Subcutaneous abdominal adipose tissue (tissue), 5 donors: ENCODE measurements around the gene ISM1.

Experiments
- H3K27ac ChIP-seq: one replicate; pipeline ENCODE4 v1.7.0; 2013; ENCODE audit warnings: low read depth, mild to moderate bottlenecking, inconsistent platforms, low read length, moderate library complexity
- H3K27me3 ChIP-seq, 5 donors: one replicate each; pipeline ENCODE4 v1.7.0; 2013; ENCODE audit warnings: low read length in 5 of 5, inconsistent platforms in 1 of 5; ENCODE audit not compliant: control insufficient read depth in 5 of 5, insufficient read depth in 4 of 5
- H3K36me3 ChIP-seq, 5 donors: one replicate each; pipeline ENCODE4 v1.7.0; 2013; ENCODE audit warnings: low read length in 5 of 5; ENCODE audit not compliant: control insufficient read depth in 5 of 5, insufficient read depth in 5 of 5
- H3K4me1 ChIP-seq, 5 donors: one replicate each; pipeline ENCODE4 v1.7.0; 2013; ENCODE audit warnings: low read length in 5 of 5, mild to moderate bottlenecking in 3 of 5, moderate library complexity in 1 of 5; ENCODE audit not compliant: control insufficient read depth in 5 of 5, insufficient read depth in 5 of 5
- H3K4me3 ChIP-seq, 5 donors: one replicate each; pipeline ENCODE4 v1.7.0; 2013; ENCODE audit warnings: low read length in 5 of 5, low read depth in 1 of 5
- H3K9ac ChIP-seq, 5 donors: one replicate each; pipeline ENCODE4 v1.7.0; 2013; ENCODE audit warnings: low read length in 5 of 5, mild to moderate bottlenecking in 4 of 5, moderate library complexity in 3 of 5
- H3K9me3 ChIP-seq, 5 donors: one replicate each; pipeline ENCODE4 v1.7.0; 2013; ENCODE audit warnings: low read length in 5 of 5; ENCODE audit not compliant: control insufficient read depth in 5 of 5
- donor health status: healthy.
- donor health status: healthy.
- donor health status: healthy.
- donor health status: healthy.
- donor health status: healthy.

The ISM1 gene

DNA sequence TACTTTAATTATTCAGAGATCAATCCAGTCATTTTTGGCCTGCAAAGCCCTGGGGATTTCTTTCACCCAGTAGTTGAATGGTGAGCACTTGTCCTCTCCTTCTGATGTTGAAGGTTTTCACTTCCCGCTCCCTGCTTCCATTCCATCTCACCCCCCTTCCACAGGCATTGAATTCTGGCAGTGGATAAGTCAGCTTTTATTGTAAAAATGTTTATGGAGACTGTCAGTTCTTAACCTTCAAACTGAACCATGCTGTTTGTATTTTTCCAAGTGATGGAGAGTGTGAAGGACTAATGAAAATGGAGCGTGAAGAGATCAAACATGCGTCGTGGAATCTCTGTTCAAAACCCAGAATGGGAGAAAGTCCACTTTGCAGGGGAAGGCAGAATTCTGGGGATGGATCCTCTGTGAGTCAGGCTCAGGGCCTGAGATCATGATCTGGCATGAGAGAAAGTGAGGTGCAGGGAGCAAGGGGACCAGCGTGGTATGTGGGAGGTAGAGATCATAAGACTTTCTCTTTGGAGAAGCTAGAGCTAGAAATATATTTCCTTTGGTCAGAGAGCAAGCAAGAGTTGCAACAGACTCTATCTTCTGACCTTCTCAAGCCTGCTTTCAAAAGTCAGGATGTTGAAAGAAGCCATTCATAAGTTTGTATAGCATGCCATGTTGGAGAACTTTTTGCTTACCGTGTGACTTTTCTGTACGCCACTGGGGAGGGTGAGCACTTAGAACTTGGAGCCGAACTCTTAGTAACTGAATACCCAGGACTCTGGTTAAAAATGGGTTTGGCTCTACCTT is 30.2 kb downstream of the ISM1 start:
- Histone ChIP-seq H3K4me1 (peaks cover 0 to 11% (median 0%) of the 10 kb centered on the region in 5 donors), H3K27ac (no peak overlapping the region), H3K27me3 (no peaks in the 10 kb centered on the region), H3K9ac (no peak overlapping the region), H3K4me3 (no peak overlapping the region), H3K36me3 (no peaks in the 10 kb centered on the region), H3K9me3 (no peaks in the 10 kb centered on the region)

DNA sequence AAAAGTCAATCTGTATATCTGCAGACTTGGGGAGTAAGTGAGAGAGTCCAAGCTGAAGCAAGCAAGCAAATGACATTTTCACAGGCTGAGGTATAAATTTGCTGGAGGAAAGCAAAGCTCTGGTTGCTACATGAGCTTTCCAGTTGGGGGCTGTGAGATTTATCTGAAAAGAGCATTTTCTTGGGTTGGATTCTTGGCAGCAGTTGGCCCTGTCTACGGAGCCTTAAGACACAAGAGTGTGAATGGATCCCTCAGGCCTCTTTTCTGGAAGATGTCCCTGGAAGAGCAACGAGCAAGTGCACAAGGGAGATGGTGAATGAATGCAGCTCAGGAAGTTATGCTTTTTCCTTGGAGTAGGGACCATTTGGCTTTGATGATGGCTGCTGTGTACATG is 30.8 kb downstream of the ISM1 start:
- Histone ChIP-seq H3K4me1 (peaks cover 0 to 11% (median 0%) of the 10 kb centered on the region in 5 donors), H3K36me3 (no peaks in the 10 kb centered on the region), H3K27ac (no peak overlapping the region), H3K4me3 (no peak overlapping the region), H3K9ac (no peak overlapping the region), H3K27me3 (no peaks in the 10 kb centered on the region), H3K9me3 (no peaks in the 10 kb centered on the region)

DNA sequence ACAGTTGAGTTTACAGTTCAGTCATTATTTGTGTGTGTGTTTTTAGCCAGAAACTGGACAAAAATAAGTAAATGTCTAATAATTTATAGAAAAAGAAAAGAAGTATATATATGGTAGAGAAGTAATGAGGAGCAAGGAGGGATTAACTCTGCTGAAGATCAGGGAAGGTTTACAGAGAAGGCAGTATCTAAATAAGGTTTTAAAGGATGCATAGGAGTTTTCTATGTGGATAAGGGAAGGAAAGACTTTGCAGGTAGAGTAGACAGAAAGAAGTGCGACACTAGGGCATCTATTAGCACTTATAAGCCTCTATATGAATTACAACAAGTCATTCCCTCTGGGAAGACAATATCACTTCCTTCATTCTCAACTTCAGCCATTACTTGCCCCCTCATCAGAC is 34.3 kb downstream of the ISM1 start:
- H3K36me3 ChIP-seq: no peaks in the 10 kb centered on the region
- H3K27ac ChIP-seq: no peak overlapping the region
- no peak overlapping the region for H3K4me3 ChIP-seq
- peaks cover 0 to 4% (median 0%) of the 10 kb centered on the region in 5 donors for H3K4me1 ChIP-seq
- H3K9ac ChIP-seq: no peak overlapping the region
- H3K9me3 ChIP-seq: no peaks in the 10 kb centered on the region
- no peaks in the 10 kb centered on the region for H3K27me3 ChIP-seq

DNA sequence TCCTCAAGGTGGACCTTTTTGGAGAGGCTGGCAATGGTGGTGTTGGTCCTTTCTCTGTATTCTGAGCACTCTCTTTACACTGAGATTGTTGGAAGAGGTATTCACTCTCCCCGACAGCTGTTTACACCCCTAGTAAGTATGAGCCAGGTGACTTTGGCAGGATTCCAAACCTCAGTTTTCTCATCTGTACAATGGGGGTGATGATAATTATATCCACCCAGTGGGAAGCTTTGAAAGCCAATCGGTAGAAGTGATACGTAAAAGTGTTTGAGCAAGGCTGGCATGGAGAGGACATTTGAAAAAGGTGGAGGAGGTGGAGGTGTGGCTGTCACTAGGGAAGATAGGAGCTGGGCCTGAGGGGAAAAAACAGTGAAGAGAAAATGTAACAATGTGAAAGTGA is 35.5 kb downstream of the ISM1 start:
- no peaks in the 10 kb centered on the region for H3K36me3 ChIP-seq
- no peaks in the 10 kb centered on the region for H3K27me3 ChIP-seq
- no peak overlapping the region for H3K27ac ChIP-seq
- no peaks in the 10 kb centered on the region for H3K4me1 ChIP-seq
- no peaks in the 10 kb centered on the region for H3K9me3 ChIP-seq
- no peak overlapping the region for H3K4me3 ChIP-seq
- H3K9ac ChIP-seq: no peak overlapping the region

DNA sequence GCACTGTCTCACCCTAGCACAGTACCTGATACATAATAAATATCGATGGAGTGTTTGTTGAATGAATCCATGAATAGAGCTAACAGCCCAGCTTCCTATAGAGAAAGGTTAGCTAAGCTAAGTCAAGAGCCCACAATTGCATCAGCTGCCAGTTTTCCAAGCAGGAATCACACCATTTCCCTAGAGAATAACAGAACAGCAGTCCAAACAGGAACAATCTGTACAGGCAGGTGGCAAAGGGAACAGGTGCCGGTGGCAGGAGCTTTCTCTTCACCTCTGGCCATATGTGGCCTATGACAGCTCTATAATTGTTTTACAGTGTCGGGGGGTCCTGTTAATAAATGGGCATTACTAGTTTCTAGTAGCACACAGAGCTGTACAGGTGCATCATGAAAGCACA is 38.8 kb downstream of the ISM1 start:
- H3K9ac ChIP-seq: no peak overlapping the region
- H3K27ac ChIP-seq: no peak overlapping the region
- no peaks in the 10 kb centered on the region for H3K36me3 ChIP-seq
- no peak overlapping the region for H3K4me3 ChIP-seq
- H3K9me3 ChIP-seq: no peaks in the 10 kb centered on the region
- H3K4me1 ChIP-seq: no peaks in the 10 kb centered on the region
- no peaks in the 10 kb centered on the region for H3K27me3 ChIP-seq

DNA sequence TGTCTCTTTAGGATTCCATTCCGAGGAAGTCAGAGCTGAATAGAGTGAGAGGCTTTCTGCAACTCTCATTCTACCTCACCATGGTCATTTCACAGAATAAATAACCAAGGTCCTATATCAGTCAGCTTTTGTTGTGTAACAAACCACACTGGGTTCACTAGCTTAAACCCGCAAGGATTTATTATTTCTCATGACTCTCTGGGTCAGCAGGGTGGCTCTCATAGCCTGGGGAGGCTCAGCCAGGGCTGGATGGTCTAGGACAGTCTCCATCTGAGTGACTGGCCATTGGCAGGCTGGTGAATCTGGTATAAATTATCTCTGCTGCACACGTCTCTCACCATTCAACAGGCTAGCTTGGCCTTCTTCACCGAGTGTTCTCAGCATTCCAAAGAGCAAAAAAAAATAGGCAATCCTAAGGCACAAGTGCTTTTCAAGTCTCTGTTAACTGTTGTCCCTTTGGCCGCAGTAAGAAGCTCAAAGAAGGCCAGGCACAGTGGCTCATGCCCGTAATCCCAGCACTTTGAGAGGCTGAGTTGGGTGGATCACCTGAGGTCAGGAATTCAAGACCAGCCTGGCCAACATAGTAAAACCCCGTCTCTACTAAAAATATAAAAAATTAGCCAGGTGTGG is 39.7 kb downstream of the ISM1 start:
- no peaks in the 10 kb centered on the region for H3K9me3 ChIP-seq
- H3K9ac ChIP-seq: no peak overlapping the region
- H3K27ac ChIP-seq: no peak overlapping the region
- no peak overlapping the region for H3K4me3 ChIP-seq
- H3K4me1 ChIP-seq: no peaks in the 10 kb centered on the region
- no peaks in the 10 kb centered on the region for H3K27me3 ChIP-seq
- no peaks in the 10 kb centered on the region for H3K36me3 ChIP-seq

DNA sequence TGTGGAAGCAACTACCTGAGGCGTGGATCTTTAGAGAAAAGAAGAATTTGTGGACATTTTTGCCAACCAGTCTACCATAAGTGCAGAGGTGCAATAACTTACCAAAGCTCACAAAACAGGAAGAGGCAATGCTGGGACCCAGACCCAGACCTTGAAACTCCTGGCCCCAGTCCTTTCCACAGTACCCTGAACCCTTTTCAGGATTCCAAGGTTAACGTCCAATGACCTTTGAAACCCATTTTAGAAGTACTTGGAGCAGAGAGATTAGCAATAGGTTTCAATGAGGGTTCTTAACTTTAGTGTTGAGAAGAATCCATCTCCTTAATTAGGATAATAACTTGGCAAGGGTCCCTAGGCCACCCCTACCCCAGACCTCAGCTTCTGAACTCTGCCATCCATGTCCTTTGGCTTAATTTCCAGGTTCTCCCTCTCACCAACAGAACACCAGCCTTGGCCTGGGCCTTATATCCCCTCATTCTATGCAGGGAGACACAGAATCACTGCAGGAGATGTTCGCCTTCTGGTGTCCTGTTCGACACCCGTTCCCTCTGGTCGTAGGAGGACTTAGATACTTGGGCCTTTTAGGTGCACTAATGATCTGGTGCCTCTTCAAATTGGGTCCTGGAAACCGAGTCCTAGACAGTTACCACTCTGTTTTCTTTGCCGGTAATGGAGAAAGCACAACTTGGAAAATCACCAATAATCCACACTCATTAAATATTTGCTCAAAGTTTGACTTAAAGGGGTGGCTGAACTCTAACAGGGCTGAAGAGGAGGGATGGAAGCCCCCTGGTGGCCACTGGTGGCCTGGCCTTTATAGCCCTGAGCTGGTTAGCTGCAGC is 40.6 kb downstream of the ISM1 start:
- H3K4me1 ChIP-seq: no peaks in the 10 kb centered on the region
- no peak overlapping the region for H3K27ac ChIP-seq
- no peaks in the 10 kb centered on the region for H3K27me3 ChIP-seq
- H3K36me3 ChIP-seq: no peaks in the 10 kb centered on the region
- H3K9ac ChIP-seq: no peak overlapping the region
- H3K9me3 ChIP-seq: no peaks in the 10 kb centered on the region
- no peak overlapping the region for H3K4me3 ChIP-seq

DNA sequence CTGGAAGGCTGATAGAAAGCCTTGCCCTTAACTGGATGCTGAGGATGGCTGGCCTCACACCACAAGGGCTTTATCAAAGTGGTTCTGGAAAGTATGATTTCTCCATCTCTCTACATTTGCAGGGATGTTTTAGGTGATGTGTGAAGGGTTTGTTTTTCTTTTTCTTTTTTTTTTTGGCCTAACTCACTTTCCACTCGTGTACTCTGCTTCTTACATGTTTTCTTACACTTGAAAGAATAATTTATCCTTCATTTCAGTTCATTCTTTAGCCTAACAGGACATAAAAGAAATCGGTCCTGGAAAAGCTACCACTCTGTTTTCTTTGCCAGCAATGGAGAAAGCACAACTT is 41.2 kb downstream of the ISM1 start:
- Histone ChIP-seq H3K9me3 (no peaks in the 10 kb centered on the region), H3K36me3 (no peaks in the 10 kb centered on the region), H3K9ac (no peak overlapping the region), H3K4me3 (no peak overlapping the region), H3K27me3 (no peaks in the 10 kb centered on the region), H3K27ac (no peak overlapping the region), H3K4me1 (no peaks in the 10 kb centered on the region)

DNA sequence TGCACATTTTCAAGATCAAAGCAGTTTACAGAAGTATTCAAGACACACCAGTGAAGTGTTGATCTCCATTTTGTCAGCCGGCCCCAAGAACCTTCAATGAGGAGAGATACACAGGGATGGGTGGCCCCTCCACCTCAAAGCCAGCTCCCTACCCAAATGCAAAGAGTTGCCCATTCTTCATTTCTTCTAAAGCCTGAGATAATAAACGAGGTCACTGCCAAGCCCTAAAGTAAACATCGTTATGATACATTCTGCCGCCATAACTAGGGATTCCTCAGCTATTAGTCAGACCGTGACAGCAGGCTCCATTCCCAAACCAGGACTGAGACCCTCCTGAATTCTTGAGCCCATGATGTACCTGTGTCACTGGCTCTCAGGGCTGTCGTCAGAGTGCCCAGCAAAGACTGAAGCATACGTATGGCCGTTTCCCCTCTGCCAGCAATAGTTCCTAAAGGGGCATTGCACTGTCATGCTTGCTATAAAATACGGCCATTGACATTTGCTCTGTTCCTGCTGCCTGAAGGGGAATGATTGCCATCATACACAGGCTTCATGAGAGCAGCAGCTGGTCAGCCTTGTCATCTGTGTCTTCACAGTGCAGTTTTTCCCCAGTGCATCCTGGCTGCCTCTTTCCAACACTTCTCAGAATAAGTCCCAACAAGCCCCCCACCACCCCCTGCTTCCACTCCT is 41.7 kb downstream of the ISM1 start:
- Histone ChIP-seq H3K4me3 (no peak overlapping the region), H3K36me3 (no peaks in the 10 kb centered on the region), H3K9me3 (no peaks in the 10 kb centered on the region), H3K27ac (no peak overlapping the region), H3K9ac (no peak overlapping the region), H3K4me1 (no peaks in the 10 kb centered on the region), H3K27me3 (no peaks in the 10 kb centered on the region)

DNA sequence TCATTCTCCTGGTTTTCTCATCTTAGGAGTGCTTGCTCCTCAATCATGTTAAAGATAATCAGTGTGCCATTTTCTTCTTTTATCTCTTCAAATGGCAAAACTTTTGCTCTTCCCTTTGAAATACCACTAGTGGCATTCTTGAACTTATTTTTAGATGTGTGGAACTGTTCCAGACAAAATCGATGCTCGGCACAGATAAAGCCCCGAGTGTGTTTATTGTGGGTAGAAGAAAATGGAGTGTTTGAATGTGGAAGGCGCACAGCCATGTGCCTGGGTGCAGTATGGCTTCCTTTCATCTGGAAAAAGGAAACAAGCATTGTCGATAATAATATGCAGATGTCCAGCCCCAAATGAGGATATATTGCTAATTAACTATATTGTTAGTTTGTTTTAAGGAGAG is 42.4 kb downstream of the ISM1 start:
- Histone ChIP-seq H3K27me3 (no peaks in the 10 kb centered on the region), H3K4me1 (no peaks in the 10 kb centered on the region)

More for the DNA sequence above, 42.4 kb downstream of the ISM1 start:
- Histone ChIP-seq H3K9me3 (no peaks in the 10 kb centered on the region), H3K4me3 (no peak overlapping the region), H3K9ac (no peak overlapping the region), H3K27ac (no peak overlapping the region), H3K36me3 (no peaks in the 10 kb centered on the region)
